GM23338 (cell line): ENCODE data around the gene B3GALT2. TPM values are rescaled to one million over a fixed set of nuclear protein-coding genes. Genes with fewer than 3 reads are reported as not detected.

Experiments
- ATAC-seq: fragments of 200-7000 bp; cut with Tn5 transposase; 3 replicates; pipeline ENCODE4 v1.9.1; 2020
- DNase-seq: peaks from one replicate; pipeline ENCODE4 v3.0.0-alpha.2; 2015; ENCODE audit warnings: low spot score
- H2AFZ ChIP-seq: fragments of 200-600 bp; sonication (generic); 2 replicates; pipeline ENCODE4 v1.8.0; 2016; ENCODE audit warnings: antibody characterized with exemption, mild to moderate bottlenecking, moderate library complexity
- H3F3A ChIP-seq: fragments of 200-600 bp; sonication (generic); replicated peaks from 2 replicates; pipeline ENCODE4 v1.8.0; 2017; ENCODE audit warnings: antibody characterized with exemption, mixed run types, low read depth
- H3K27ac ChIP-seq: fragments of 200-600 bp; sonication (generic); 2 replicates; pipeline ENCODE4 v1.6.1; 2016; ENCODE audit warnings: low read depth
- H3K27me3 ChIP-seq: fragments of 200-600 bp; sonication (generic); 2 replicates; pipeline ENCODE4 v1.8.0; 2016; ENCODE audit warnings: mild to moderate bottlenecking, mixed run types, moderate library complexity; ENCODE audit not compliant: insufficient read depth
- H3K36me3 ChIP-seq: fragments of 200-600 bp; sonication (generic); 2 replicates; pipeline ENCODE4 v1.8.0; 2016; ENCODE audit warnings: mild to moderate bottlenecking; ENCODE audit not compliant: insufficient read depth
- H3K4me1 ChIP-seq: fragments of 200-600 bp; sonication (generic); 2 replicates; pipeline ENCODE4 v1.8.0; 2016; ENCODE audit warnings: mild to moderate bottlenecking, moderate library complexity; ENCODE audit not compliant: insufficient read depth
- H3K4me2 ChIP-seq: fragments of 200-600 bp; sonication (generic); 2 replicates; pipeline ENCODE4 v1.7.1; 2017; ENCODE audit warnings: mixed run types
- H3K4me3 ChIP-seq: fragments of 200-600 bp; sonication (generic); 2 replicates; pipeline ENCODE4 v1.6.1; 2016; ENCODE audit warnings: mixed run types
- H3K79me2 ChIP-seq: fragments of 200-600 bp; sonication (generic); replicated peaks from 2 replicates; pipeline ENCODE4 v1.8.0; 2017; ENCODE audit warnings: mild to moderate bottlenecking; ENCODE audit not compliant: insufficient read depth
- H3K9me2 ChIP-seq: fragments of 200-600 bp; sonication (generic); 2 replicates; pipeline ENCODE4 v1.8.0; 2017; ENCODE audit not compliant: insufficient read depth
- H4K20me1 ChIP-seq: fragments of 200-600 bp; sonication (generic); replicated peaks from 2 replicates; pipeline ENCODE4 v1.8.0; 2017; ENCODE audit warnings: mild to moderate bottlenecking; ENCODE audit not compliant: insufficient read depth
- H3K27ac Mint-ChIP-seq: 2 replicates; pipeline ENCODE4 v1.8.0; 2020; ENCODE audit warnings: inconsistent platforms, mild to moderate bottlenecking, moderate library complexity, mixed read lengths
- H3K27me3 Mint-ChIP-seq: 3 replicates; pipeline ENCODE4 v1.8.0; 2022; ENCODE audit warnings: low read depth, mild to moderate bottlenecking, moderate library complexity, mixed read lengths, inconsistent platforms; ENCODE audit not compliant: insufficient read depth, poor library complexity
- H3K36me3 Mint-ChIP-seq: 3 replicates; pipeline ENCODE4 v1.8.0; 2021; ENCODE audit warnings: low read depth, mild to moderate bottlenecking, inconsistent platforms, moderate library complexity, mixed read lengths
- H3K4me1 Mint-ChIP-seq: 3 replicates; pipeline ENCODE4 v1.8.0; 2020; ENCODE audit warnings: mild to moderate bottlenecking, inconsistent platforms, mixed read lengths
- H3K4me3 Mint-ChIP-seq: 3 replicates; pipeline ENCODE4 v1.8.0; 2021; ENCODE audit warnings: moderate library complexity, mild to moderate bottlenecking, inconsistent platforms, mixed read lengths
- H3K9me3 Mint-ChIP-seq: 3 replicates; pipeline ENCODE4 v1.8.0; 2020; ENCODE audit warnings: moderate library complexity, mild to moderate bottlenecking, inconsistent platforms, mixed read lengths
- CREB1 ChIP-seq: fragments of 250-450 bp; sonication (Bioruptor Pico); IDR thresholded peaks from 2 replicates; pipeline ENCODE4 v1.5.0; 2020; ENCODE audit warnings: low read depth, mild to moderate bottlenecking, moderate library complexity
- CTCF ChIP-seq, 2 experiments: fragments of 200-600 bp in 1 of 2; sonication (generic) in 1 of 2; conservative IDR thresholded peaks; 2 replicates each; pipeline versions ENCODE4 v1.5.1 to v1.6.1; 2016 to 2017; ENCODE audit warnings: antibody characterized with exemption in 2 of 2, low read depth in 2 of 2, mild to moderate bottlenecking in 2 of 2, moderate library complexity in 1 of 2
- ETS1 ChIP-seq: IDR thresholded peaks from 2 replicates; pipeline ENCODE4 v1.6.1; 2016; ENCODE audit warnings: antibody characterized with exemption
- EZH2 ChIP-seq: fragments of 200-600 bp; sonication (generic); IDR thresholded peaks from one replicate; pipeline ENCODE4 v1.8.0; 2017; ENCODE audit warnings: antibody characterized with exemption, mild to moderate bottlenecking, low read depth; ENCODE audit not compliant: unreplicated experiment
- EZH2phosphoT487 ChIP-seq: fragments of 200-600 bp; sonication (generic); IDR thresholded peaks from one replicate; pipeline ENCODE4 v1.8.1; 2018; ENCODE audit warnings: antibody characterized with exemption; ENCODE audit not compliant: unreplicated experiment
- JUNB ChIP-seq: IDR thresholded peaks from one replicate; pipeline ENCODE4 v1.6.1; 2016; ENCODE audit warnings: antibody characterized with exemption; ENCODE audit not compliant: unreplicated experiment
- NANOG ChIP-seq: IDR thresholded peaks from 2 replicates; pipeline ENCODE4 v1.6.1; 2016; ENCODE audit warnings: antibody characterized with exemption, borderline replicate concordance
- POLR2AphosphoS5 ChIP-seq: IDR thresholded peaks from 2 replicates; pipeline ENCODE4 v1.6.1; 2016; ENCODE audit warnings: antibody characterized with exemption, low read depth
- REST ChIP-seq: IDR thresholded peaks from one replicate; pipeline ENCODE4 v1.6.1; 2018; ENCODE audit warnings: antibody characterized with exemption; ENCODE audit not compliant: unreplicated experiment
- STAT1 ChIP-seq: IDR thresholded peaks from one replicate; pipeline ENCODE4 v1.6.1; 2016; ENCODE audit warnings: antibody characterized with exemption; ENCODE audit not compliant: unreplicated experiment
- ZNF114 ChIP-seq: fragments of 250-450 bp; sonication (Bioruptor Pico); IDR thresholded peaks from 2 replicates; pipeline ENCODE4 v1.5.0; 2020; ENCODE audit warnings: mild to moderate bottlenecking, moderate library complexity
- ZNF331 ChIP-seq: fragments of 250-450 bp; sonication (Bioruptor Pico); IDR thresholded peaks from 2 replicates; pipeline ENCODE4 v1.5.0; 2020; ENCODE audit warnings: low read depth, mild to moderate bottlenecking, moderate library complexity
- ZNF462 ChIP-seq: fragments of 250-450 bp; sonication (Bioruptor Pico); IDR thresholded peaks from 2 replicates; pipeline ENCODE4 v1.5.0; 2020; ENCODE audit warnings: mild to moderate bottlenecking, moderate library complexity
- polyA plus RNA-seq: library from polyadenylated mRNA; unstranded; fragments of >200 nt; fragmentation: Nextera tagmentation; extraction: Ambion mirVana; gene quantifications from 2 replicates; pipeline ENCODE4 v1.2.1, GENCODE V29; 2016
- total RNA-seq: library from RNA; depleted of rRNA; stranded (reverse); fragments of >200 nt; shearing (Covaris generic); gene quantifications from 2 replicates; pipeline ENCODE4 v1.2.3, GENCODE V29; 2014

Gene B3GALT2
- total and polyA plus RNA-seq, 2 experiments from 2014 or later, result 1.2 TPM; not detected in 1

- TF ChIP-seq POLR2AphosphoS5, result no peak
- TF ChIP-seq STAT1, result no peak
- TF ChIP-seq ZNF114 (CRISPR knock-in tag), result no peak
- no peak for TF ChIP-seq ZNF331 (CRISPR knock-in tag)
- no peak for TF ChIP-seq ETS1
- no peak for TF ChIP-seq CREB1 (CRISPR knock-in tag)
- TF ChIP-seq JUNB, result no peak
- no peak for TF ChIP-seq ZNF462 (CRISPR knock-in tag)
- TF ChIP-seq REST, result no peak
- TF ChIP-seq CTCF (conservative IDR thresholded peaks at IDR 0.05; ENCODE audit: low read depth in 2 of 2), result no peak
- TF ChIP-seq EZH2phosphoT487, result no peak
- TF ChIP-seq EZH2, result no peak
- no peak for TF ChIP-seq NANOG
- H3F3A ChIP-seq, result no peaks in the 10 kb centered on the region
- no peaks in the 10 kb centered on the region for H3K9me3 Mint-ChIP-seq
- DNase-seq, result peak; percentile 85
- peaks cover 33% of the 10 kb centered on the region for H3K36me3 Mint-ChIP-seq
- ATAC-seq, result peak; percentile 98
- no peaks in the 10 kb centered on the region; the same call in 1 of the 2 replicates for H4K20me1 ChIP-seq
- H3K27me3 ChIP-seq, result no peaks in the 10 kb centered on the region
- peak overlapping the region; percentile 21; the same call in 1 of the 2 replicates for H3K27ac Mint-ChIP-seq
- no peak overlapping the region; the same call in 1 of the 2 replicates for H3K4me3 ChIP-seq
- no peaks in the 10 kb centered on the region; the same call in 1 of the 2 replicates for H3K36me3 ChIP-seq
- H3K27me3 Mint-ChIP-seq, result peaks cover 4% of the 10 kb centered on the region
- H2AFZ ChIP-seq, result no peak overlapping the region
- H3K4me1 Mint-ChIP-seq, result peaks cover 35% of the 10 kb centered on the region
- H3K9me2 ChIP-seq, result no peaks in the 10 kb centered on the region
- H3K27ac ChIP-seq, result peak overlapping the region; percentile 70; the same call in 1 of the 2 replicates
- H3K79me2 ChIP-seq, result no peaks in the 10 kb centered on the region
- H3K4me1 ChIP-seq, result peaks cover 23% of the 10 kb centered on the region
- H3K4me3 Mint-ChIP-seq, result no peak overlapping the region
- peak overlapping the region; percentile 50; the same call in 1 of the 2 replicates for H3K4me2 ChIP-seq
These were observed 30.5 kb upstream of the B3GALT2 start for GRCh38 chr1:193216920-193217319.
